Neural progenitor cell (in vitro differentiated cells): ENCODE data around the gene ANKRD7.

Experiments
- CTCF ChIP-seq: fragments of 200-600 bp; sonication (generic); IDR thresholded peaks from 2 replicates; pipeline ENCODE4 v1.5.1; 2017; ENCODE audit warnings: antibody characterized with exemption, mild to moderate bottlenecking
- EZH2 ChIP-seq: fragments of 200-600 bp; sonication (generic); IDR thresholded peaks from 2 replicates; pipeline ENCODE4 v1.6.1; 2017; ENCODE audit warnings: antibody characterized with exemption, mild to moderate bottlenecking, moderate library complexity

- no peak for TF ChIP-seq CTCF
- TF ChIP-seq EZH2 = no peak
These were observed 9.7 kb upstream of the ANKRD7 start for GRCh38 chr7:118214833-118215182.
